Stimulated activated CD4-positive, alpha-beta T cell treated with anti-CD3 and anti-CD28 coated beads, Interleukin-4, amount 100 ng/mL, for 1 hour (primary cell): ENCODE results near the gene PTPN14.

ENCODE experiments used
- DNase-seq: peaks from one replicate; pipeline ENCODE4 v3.0.0-alpha.2; 2020

PTPN14 gene

DNA sequence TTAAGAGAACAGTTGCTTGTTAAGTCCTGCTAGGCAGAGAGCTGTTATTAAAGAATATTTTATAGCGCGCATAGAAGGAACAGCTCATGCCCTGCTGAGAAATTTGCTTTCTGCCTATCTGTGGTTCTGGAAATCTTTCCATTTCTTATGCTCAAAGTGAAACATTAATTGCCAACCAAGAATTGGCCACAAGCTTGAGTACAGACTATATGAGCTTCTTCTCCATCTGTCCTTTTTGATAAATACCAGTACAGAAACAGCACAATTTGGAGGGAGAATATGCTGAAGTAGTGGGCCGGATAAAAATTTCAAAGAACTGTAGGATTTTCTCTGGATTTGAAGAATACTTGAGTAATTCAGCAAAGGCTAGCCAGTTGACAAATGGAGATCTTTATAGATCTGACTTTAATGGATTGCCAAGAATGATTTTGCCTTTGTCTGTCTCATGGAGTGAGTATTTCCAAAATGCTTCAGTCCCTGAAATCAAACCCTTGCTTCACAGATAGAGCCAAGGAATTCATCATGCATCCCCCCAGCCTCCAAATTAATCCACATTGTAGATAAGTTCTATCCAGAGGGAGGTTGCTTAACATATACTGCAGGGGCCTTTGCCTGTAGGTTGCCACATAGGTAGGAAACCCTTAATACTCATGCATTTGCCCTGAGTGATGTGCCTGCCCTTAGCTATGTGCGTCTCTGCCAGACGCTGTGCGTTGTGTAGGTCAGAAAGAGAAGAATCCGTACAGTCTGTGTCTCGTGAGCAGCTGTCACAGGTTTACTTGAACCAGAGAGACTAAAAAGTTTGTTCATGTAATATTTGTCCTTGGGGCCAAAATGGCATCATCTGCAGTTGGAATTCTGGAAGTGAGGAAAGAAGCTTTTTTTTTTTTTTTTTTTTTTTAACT is 226.3 kb downstream of the PTPN14 start:
- DNase-seq: no peak

DNA sequence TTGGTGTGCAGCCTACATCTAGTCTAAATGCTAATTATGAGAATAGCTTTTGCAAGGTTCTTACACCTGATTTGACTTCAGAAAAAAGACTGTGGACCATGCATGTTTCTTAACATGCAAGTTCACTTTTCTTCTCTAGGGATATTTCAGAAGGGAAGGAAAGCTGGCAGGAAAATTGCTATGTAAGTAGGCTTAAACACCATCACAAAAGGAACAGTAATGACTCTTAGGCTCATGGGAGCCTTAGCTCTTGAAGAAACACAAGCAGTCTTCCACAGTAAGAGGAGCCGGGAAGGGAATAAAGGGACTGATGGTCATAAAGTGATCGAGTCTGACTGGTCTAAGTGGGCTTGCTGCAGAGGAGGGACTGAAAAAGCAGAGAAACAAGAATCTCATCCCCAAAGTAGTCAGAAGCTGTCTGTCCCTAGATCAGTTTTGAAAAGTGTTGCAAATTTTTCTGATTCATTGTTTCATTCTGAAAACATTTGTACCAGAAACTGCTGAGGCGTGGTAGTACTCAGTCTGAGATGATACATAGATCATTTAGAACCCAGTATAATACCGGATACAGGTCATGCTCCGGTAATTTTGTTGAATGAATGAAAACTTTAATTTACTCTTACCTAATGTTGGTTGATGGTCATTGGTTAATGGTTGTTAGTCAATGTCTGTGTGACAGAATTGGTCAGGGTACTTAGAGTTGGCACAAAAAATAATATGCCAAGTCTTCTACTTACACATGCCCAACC is 229.5 kb downstream of the PTPN14 start:
- no peak for DNase-seq

GRCh38 chr1:214319938-214320337 is 231.5 kb downstream of the PTPN14 start:
- no peak for DNase-seq

DNA sequence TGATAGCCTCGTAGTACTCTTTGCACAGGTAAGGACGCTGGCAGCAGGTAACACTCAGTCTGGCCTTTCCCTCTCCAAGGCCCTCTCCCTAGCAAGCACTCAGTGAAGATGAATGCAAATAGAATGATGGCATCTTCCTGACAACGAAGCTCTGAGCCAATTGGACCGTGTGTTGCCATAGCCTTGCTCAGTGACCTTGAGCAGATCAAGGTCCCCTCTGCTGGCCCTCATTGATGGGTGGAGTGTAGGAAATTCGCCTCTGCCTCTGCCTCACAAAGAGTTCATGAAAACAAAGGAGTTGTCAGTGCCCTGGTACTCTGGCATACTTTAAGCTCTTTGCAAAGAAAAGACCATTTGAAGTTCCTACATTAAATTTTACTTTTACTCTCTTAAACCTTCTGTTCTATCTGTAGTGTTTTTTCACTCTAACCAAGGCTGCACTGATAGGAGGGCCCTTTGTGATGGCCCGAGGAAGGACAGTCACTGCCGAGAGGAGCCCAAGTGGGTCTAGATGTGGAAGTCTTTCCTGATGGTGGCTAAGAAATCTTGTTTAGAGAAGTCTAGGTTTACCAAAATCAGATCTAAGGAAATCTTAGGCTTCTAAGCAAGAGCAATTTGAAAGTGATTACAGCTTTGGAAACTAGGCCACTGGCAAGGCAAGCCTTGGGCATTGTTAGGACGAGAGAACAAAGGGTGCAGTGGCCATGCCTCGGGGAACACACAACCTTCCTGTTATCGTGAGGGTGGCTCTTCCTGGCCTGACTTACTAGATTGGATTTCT is 232.3 kb downstream of the PTPN14 start:
- no peak for DNase-seq

DNA sequence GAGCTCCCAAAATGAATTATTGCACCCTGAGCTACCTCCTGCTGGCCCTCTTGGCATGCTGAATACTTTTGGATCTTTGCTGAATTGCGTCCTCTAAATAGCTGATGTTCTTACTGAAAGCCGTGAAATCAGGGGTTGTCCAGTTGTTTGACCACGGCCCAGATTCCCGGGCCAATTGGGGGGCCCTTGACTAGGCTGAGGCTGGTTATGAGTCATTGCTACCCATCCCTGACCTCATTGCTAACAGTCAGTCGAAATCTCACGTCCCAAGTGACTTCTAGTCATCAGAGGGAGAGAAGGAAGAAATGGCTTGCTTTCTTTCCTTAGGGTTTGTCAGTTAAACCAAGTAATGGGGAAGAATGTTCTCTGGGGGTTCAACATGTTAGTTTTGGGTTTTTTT is 233.0 kb downstream of the PTPN14 start:
- no peak for DNase-seq

GRCh38 chr1:214317734-214318133 is 233.7 kb downstream of the PTPN14 start:
- no peak for DNase-seq

DNA sequence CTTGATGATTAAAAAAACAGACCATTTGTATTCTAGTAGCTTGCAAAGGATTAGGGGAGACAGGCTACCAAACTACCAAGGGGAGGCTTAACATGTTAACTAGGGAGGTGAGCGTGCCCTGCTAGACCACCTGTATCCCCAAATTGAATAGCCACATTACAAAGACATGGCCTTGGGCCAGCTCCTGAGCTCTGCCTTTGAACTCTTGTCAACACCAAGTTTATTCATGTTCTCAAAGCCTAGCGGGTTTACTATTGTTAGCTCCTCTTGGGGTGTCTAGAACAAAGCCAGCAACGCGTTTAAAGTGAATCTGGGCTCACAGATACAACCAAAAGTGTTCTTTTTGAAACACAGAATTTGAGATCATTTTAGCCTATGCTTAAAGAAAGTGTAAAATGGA is 234.1 kb downstream of the PTPN14 start:
- DNase-seq: no peak

GRCh38 chr1:214316593-214316992 is 234.8 kb downstream of the PTPN14 start:
- no peak for DNase-seq

DNA sequence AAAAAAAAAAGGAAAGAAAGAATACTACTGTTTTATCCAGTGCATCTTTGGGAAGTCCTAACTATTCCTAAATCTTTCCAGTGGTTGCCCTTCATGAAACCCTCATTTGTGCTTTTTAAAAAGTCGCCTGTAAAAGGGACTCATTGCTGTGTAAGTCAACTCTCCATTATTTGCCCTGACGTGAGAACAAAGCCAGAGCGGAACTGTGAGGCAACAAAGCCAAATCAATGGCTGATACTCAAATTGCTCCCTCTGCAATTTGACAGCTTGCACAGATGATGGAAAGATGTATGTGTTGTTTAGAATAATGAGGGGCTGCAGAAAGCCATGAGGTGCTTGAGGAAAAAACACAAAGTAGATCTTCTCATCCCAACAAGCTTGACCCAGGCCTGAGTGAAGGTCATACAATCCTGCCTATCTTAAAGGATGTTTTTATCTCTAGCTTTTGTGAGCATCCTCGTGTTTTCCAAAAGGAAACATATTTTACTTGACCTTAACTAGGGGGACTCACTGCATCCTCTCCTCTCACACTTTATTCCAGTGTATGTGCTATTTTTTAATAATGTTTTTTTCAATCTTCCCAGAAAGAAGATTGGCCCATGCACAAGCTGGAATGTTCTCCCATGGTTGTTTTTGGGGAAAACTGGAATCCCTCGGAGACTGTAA is 237.1 kb downstream of the PTPN14 start:
- no peak for DNase-seq

DNA sequence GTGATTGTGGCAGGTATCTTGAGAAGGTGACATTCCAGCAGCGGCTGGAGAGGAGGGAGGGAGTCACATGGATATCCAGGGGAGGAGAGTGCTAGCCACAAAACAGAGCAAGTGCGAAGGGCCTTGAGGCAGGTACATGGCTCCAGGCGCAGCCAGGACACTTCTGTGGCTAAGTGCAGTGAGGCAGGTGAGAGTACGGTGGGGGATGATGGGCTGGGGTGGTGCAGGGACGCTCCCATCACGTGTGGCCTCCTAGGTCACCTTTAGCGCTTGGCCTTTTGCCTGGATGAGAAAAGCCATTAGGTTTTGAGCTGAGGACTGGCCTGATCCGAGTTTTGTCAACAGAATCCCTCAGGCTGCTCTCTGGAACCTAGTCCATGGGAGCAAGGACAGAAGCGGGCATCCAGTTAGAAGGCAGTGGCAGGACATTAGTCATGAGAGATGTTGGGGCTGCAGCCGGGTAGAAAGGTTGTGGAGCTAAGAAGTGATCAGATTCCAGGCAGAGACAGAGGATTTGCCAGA is 238.8 kb downstream of the PTPN14 start:
- no peak for DNase-seq

- no peak for DNase-seq
Observed at GRCh38 chr1:214310777-214311690, 240.4 kb downstream of the PTPN14 start.

DNA sequence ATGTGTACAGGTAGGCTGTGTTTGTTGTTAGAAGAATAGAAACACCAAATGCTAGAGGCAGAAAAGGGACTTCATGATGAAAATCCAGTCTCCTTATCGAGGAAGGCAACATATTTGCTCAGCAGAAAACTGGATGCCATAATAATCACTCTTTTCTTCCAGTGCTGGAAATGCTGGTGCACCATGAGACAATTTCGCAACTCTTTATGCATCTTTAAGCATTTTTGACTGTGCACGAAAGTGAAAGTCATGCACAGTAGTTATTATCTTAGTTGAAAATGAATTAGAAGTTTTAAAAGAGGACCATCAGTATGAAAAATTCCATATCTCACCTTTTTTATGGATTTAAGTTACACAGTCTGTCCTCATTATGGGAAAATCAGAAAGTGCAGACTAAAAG is 241.4 kb downstream of the PTPN14 start:
- DNase-seq: no peak

- no peak for DNase-seq
Observed at GRCh38 chr1:214306269-214306668, 245.1 kb downstream of the PTPN14 start.

- no peak for DNase-seq
Observed at GRCh38 chr1:214305164-214305751, 246.1 kb downstream of the PTPN14 start.

GRCh38 chr1:214303141-214303930 is 248.1 kb downstream of the PTPN14 start:
- no peak for DNase-seq

GRCh38 chr1:214301526-214301925 is 249.9 kb downstream of the PTPN14 start:
- no peak for DNase-seq

DNA sequence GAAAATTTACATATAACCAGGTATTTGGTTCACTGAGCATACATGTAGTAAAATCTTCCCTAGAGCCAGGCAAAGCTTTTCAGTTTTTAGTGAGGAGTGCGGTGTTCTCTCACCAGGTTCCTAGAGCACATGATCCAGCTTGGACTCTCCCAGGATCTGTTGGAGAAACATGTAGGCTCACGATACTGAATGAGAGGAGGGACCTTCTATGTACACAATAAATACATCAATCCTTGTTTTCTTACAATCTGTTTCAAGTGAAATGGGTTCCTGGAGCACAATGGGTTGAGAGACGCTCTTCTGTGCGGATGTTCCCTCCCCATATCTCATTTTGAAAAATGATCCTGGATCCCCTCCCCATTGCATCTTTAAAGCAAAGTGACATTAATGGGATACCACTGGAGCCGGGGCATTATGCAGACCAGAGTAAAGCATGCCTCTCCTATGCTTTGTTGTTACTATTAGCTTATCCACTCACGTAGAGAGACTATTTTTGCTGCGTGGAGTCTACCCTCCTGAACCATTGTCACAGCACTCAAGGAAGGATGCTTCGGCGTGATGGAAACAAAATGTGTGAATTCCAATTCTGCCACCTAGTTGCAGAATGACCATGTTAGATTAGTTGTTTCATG is 251.1 kb downstream of the PTPN14 start:
- no peak for DNase-seq
